K562 (cell line): ENCODE measurements around the gene MINK1. TPM values are rescaled to one million over a fixed set of nuclear protein-coding genes. Genes with fewer than 3 reads are reported as not detected.

Experiments used
- ATAC-seq: fragments of 200-7000 bp; cut with Tn5 transposase; 3 replicates; pipeline ENCODE4 v1.9.1; 2020; ENCODE audit warnings: moderate library complexity
- BruUV-seq: library from RNA; stranded (reverse); fragments of 400-500 nt; replicated peaks from 2 replicates; lab custom pipeline; 2021; lab: Mats Ljungman, UMichigan
- CTCF ChIA-PET: fragments of 300-600 bp; formaldehyde crosslinking; extraction: SDS; loops from one replicate; lab custom pipeline; 2021; ENCODE audit warnings: low intra/inter-chr PET ratio; lab: Yijun Ruan, JAX
- POLR2A ChIA-PET: fragments of 300-600, 350-650 bp; sonication (Branson Sonifier 250); formaldehyde crosslinking; extraction: SDS; loops from one replicate; lab custom pipeline; 2021; ENCODE audit warnings: antibody characterized with exemption, inconsistent platforms; lab: Yijun Ruan, JAX
- DNase-seq, 4 experiments: peaks; one replicate each; pipeline versions ENCODE4 v3.0.0 to v3.0.0-alpha.2; 2011 to 2018; ENCODE audit warnings: low spot score in 3 of 4, mixed read lengths in 3 of 4; ENCODE audit errors: extremely low read depth in 1 of 4
- FAIRE-seq: peaks from 2 replicates; lab custom pipeline; 2011; peaks lifted over from hg19 to GRCh38; lab: Jason Lieb, UNC
- H2AFZ ChIP-seq: 2 replicates; pipeline ENCODE4 v1.6.0; 2011; ENCODE audit warnings: low read depth, low read length, control low read depth, inconsistent platforms
- H3K27ac ChIP-seq: fragments of 200-600 bp; 3 replicates; pipeline ENCODE4 v1.8.0; 2011; ENCODE audit warnings: low read depth, mild to moderate bottlenecking, control low read depth, inconsistent platforms, low read length, moderate library complexity, mixed read lengths; ENCODE audit errors: extremely low read depth
- H3K27me3 ChIP-seq, 2 experiments: fragments of 300-600 bp in 1 of 2; 2 replicates in 1 of 2; 3 replicates in 1 of 2; pipeline versions ENCODE4 v1.6.0 to v1.8.0; 2011; ENCODE audit warnings: inconsistent platforms in 2 of 2, low read length in 2 of 2, mild to moderate bottlenecking in 1 of 2, mixed read lengths in 1 of 2, moderate library complexity in 1 of 2; ENCODE audit not compliant: control insufficient read depth in 2 of 2, insufficient read depth in 2 of 2
- H3K36me3 ChIP-seq: fragments of 300-600 bp; 3 replicates; pipeline ENCODE4 v1.8.0; 2011; ENCODE audit warnings: mild to moderate bottlenecking, low read length, inconsistent platforms; ENCODE audit not compliant: control insufficient read depth, insufficient read depth
- H3K4me1 ChIP-seq, 2 experiments: fragments of 200-600 bp in 1 of 2; replicated peaks in 1 of 2; 2 replicates in 1 of 2; 3 replicates in 1 of 2; pipeline versions ENCODE4 v1.5.1 to v1.8.0; 2011; ENCODE audit warnings: inconsistent platforms in 2 of 2, low read length in 2 of 2, mild to moderate bottlenecking in 1 of 2, mixed read lengths in 1 of 2, moderate library complexity in 1 of 2; ENCODE audit not compliant: control insufficient read depth in 2 of 2, insufficient read depth in 2 of 2
- H3K4me2 ChIP-seq: 2 replicates; pipeline ENCODE4 v1.6.1; 2011; ENCODE audit warnings: low read length, control low read depth, inconsistent platforms, mixed read lengths; ENCODE audit not compliant: insufficient read depth
- H3K4me3 ChIP-seq: fragments of 200-600 bp; sonication (generic), shearing (Covaris generic); 2 replicates; pipeline ENCODE4 v1.5.1; 2016; ENCODE audit warnings: control low read depth, inconsistent platforms
- H3K79me2 ChIP-seq: fragments of 200-600 bp; 3 replicates; pipeline ENCODE4 v1.8.0; 2011; ENCODE audit warnings: low read length, inconsistent platforms; ENCODE audit not compliant: control insufficient read depth, insufficient read depth
- H3K9ac ChIP-seq, 2 experiments: 2 replicates each; pipeline versions ENCODE4 v1.6.0 to v1.6.1; 2011; ENCODE audit warnings: low read depth in 2 of 2, low read length in 2 of 2, control low read depth in 1 of 2, inconsistent platforms in 1 of 2, mild to moderate bottlenecking in 1 of 2, mixed read lengths in 1 of 2; ENCODE audit not compliant: insufficient read depth in 1 of 2
- H3K9me1 ChIP-seq: one replicate; pipeline ENCODE4 v1.6.0; 2011; ENCODE audit warnings: inconsistent platforms, mild to moderate bottlenecking, low read length, moderate library complexity; ENCODE audit not compliant: control insufficient read depth, insufficient read depth
- H3K9me3 ChIP-seq: replicated peaks from 2 replicates; pipeline ENCODE4 v1.5.1; 2011; ENCODE audit warnings: low read depth, low read length, inconsistent platforms; ENCODE audit not compliant: control insufficient read depth, insufficient read depth
- H4K20me1 ChIP-seq: replicated peaks from 2 replicates; pipeline ENCODE4 v1.6.1; 2011; ENCODE audit warnings: low read length, inconsistent platforms, mixed read lengths; ENCODE audit not compliant: control insufficient read depth, insufficient read depth
- CREB1 ChIP-seq, 2 experiments: sonication (generic) in 1 of 2; formaldehyde crosslinking in 1 of 2; IDR thresholded peaks; 2 replicates each; pipeline versions ENCODE4 v1.6.1 to v1.8.0; 2012 to 2022; ENCODE audit warnings: inconsistent platforms in 1 of 2, mild to moderate bottlenecking in 1 of 2, missing genetic modification reagents in 1 of 2, moderate library complexity in 1 of 2
- DACH1 ChIP-seq: fragments of 450-650 bp; IDR thresholded peaks from 2 replicates; pipeline ENCODE4 v1.6.1; 2018; ENCODE audit not compliant: partially characterized antibody
- MNT ChIP-seq, 2 experiments: fragments of 450-650 bp; conservative IDR thresholded peaks; 2 replicates each; pipeline ENCODE4 v1.6.1; 2017; ENCODE audit warnings: mild to moderate bottlenecking in 2 of 2, moderate library complexity in 2 of 2
- NFE2 ChIP-seq: IDR thresholded peaks from 2 replicates; pipeline ENCODE4 v1.6.1; 2014; ENCODE audit warnings: antibody characterized with exemption, low read depth
- RBM22 ChIP-seq: fragments of 200-400 bp; formaldehyde crosslinking; IDR thresholded peaks from 2 replicates; pipeline ENCODE4 v1.6.1; 2018; ENCODE audit warnings: low read length, low read depth; ENCODE audit not compliant: poor library complexity, severe bottlenecking
- ZNF311 ChIP-seq: fragments of 250-450 bp; sonication (Bioruptor Pico); IDR thresholded peaks from 2 replicates; pipeline ENCODE4 v1.4.0; 2020; ENCODE audit warnings: mild to moderate bottlenecking, moderate library complexity
- ZNF316 ChIP-seq: fragments of 450-650 bp; IDR thresholded peaks from 2 replicates; pipeline ENCODE4 v1.6.1; 2016
- ZNF354B ChIP-seq: fragments of 250-450 bp; sonication (Bioruptor Pico); IDR thresholded peaks from 2 replicates; pipeline ENCODE4 v1.4.0; 2020
- WGBS: fragments of 100-300 bp; shearing (Covaris generic); methylation state at CpG from one replicate; pipeline ENCODE4 v1.1.6; 2016; ENCODE audit warnings: low coverage, mixed read lengths; ENCODE audit not compliant: insufficient coverage; ENCODE audit errors: missing lambda C conversion rate; 5-methylcytosine and 5-hydroxymethylcytosine counted together
- in situ Hi-C: fragments of 300-500 bp; cut with MboI; formaldehyde crosslinking; loops from 4 replicates; pipeline ENCODE4 v1.15.0; 2018; ENCODE audit warnings: inconsistent platforms, mixed read lengths
- intact Hi-C: fragments of 100-400 bp; cut with micrococcal nuclease; formaldehyde crosslinking; loops from 2 replicates; pipeline ENCODE4 v1.14.2; 2022
- polyA plus RNA-seq, 8 experiments: library from polyadenylated mRNA; depleted of rRNA in 4 of 8; stranded (reverse) in 5 of 8; unstranded in 3 of 8; fragments of >200 nt; fragmentation: Nextera tagmentation in 2 of 8; fragmentation: Illumina TruSeq in 1 of 8; extraction: Ambion mirVana in 2 of 8; extraction: Trizol in 1 of 8; gene quantifications; 2 replicates each; pipeline versions ENCODE4 v1.2.1 to v1.2.3, GENCODE V29; 2011 to 2014; ENCODE audit warnings: inconsistent platforms in 1 of 8, missing spikeins in 1 of 8
- total RNA-seq, 7 experiments: library from RNA; depleted of rRNA in 6 of 7; stranded (reverse); fragments of >200 nt in 6 of 7; fragmentation: Illumina TruSeq in 2 of 7; extraction: Trizol in 2 of 7; gene quantifications; 2 replicates each; pipeline versions ENCODE4 v1.2.1 to v1.2.3, GENCODE V29; 2011 to 2021; ENCODE audit warnings: low replicate concordance in 1 of 7

The MINK1 gene
- total and polyA plus RNA-seq, 9 of the 15 experiments (the other 6 are each of a cell fraction or from before 2014, with no cell fraction given) = 0.11 to 54.2 (median 14.9) TPM

DNA sequence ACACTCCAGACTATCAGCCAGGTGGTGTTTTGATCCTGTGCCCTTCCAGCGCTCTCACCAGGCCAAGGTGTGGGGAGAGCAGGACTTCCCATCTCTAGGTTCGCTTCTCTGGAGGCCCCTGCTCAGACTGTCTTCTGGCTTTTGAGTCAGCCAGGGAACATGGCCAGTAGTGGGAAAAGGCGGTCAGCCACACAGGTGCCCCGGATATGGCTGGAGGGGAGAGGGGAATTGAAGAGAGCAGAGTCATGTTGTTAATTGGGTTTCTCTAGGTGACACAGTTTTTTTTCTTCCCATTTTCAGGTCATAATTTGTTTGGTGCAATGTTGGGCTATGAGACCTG is 1.5 kb downstream of the MINK1 start (continued):
- TF ChIP-seq MNT (conservative IDR thresholded peaks at IDR 0.05) = no peak
- TF ChIP-seq NFE2 = 0 out of 2 replicates have a peak, but pooled peaks have one; percentile 36
- TF ChIP-seq CREB1 (IDR thresholded peaks at IDR 0.05) = no peak
- no peak for TF ChIP-seq CREB1 (CRISPR knock-in tag; IDR thresholded peaks at IDR 0.05)
- peak; percentile 42 for TF ChIP-seq ZNF316

DNA sequence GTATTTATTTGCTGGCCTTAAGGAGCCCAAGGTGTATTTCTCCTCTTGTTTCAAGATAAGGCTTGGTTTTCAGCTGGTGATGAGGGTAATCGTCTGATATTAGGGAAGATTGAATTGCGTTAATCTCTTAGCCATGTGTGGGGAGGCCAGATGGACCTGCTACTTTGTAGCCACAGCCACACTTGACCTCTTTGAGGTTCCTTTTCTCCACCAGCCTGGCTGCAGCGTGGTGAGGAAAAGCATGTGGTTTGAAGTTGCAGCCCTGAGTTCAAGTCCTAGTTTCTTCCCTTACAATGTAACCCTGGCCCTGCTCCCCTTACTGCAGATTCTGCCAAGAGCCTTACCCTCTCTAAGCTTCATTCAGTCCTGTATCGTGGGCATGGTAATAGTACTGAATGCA is 3.1 kb downstream of the MINK1 start:
- TF ChIP-seq ZNF311 (CRISPR knock-in tag) (no peak), RBM22 (no peak), DACH1 (peak; percentile 40), ZNF354B (CRISPR knock-in tag) (no peak)
- Histone ChIP-seq H3K27ac (peak overlapping the region; percentile 71), H3K4me3 (peak overlapping the region; percentile 81; the same call in 1 of the 2 replicates), H2AFZ (no peak overlapping the region), H3K9me3 (no peaks in the 10 kb centered on the region), H3K4me1 (peaks cover 51 to 53% of the 10 kb centered on the region in 2 experiments), H3K9me1 (no peaks in the 10 kb centered on the region), H3K27me3 (no peaks in the 10 kb centered on the region), H3K36me3 (peaks cover 17% of the 10 kb centered on the region; the same call in 2 of the 3 replicates), H3K79me2 (peaks cover 76% of the 10 kb centered on the region), H3K4me2 (peak overlapping the region; percentile 94), H3K9ac (peak overlapping the region; percentile 53 to 93; a peak in 3 of 4 replicates), H4K20me1 (no peaks in the 10 kb centered on the region)
- ATAC-seq = no peak
- WGBS = 10% methylated on average over 4 of the region's 4 CpGs
- ChIA-PET CTCF (no interaction called here), POLR2A (interaction anchor here (0.8 kb wide), 1 partner anchor 10 kb away, joined by 3 read pairs; no protein-coding TSS in a partner anchor)
- intact Hi-C loops = no loop called here
- peak in 1 of 4 experiments; percentile 23 for DNase-seq
- FAIRE-seq = no peak
- BruUV-seq = no TSS peak
- in situ Hi-C loops = no loop called here
